GM18517 (cell line): Measurements from ENCODE around the gene FAR1.
"Not testable (repeated sequence)": the region's sequence is repeated elsewhere in the genome, so short reads cannot be mapped to it uniquely, and the experiment has no call there.

Experiments
- ATAC-seq: cut with Tn5 transposase; IDR thresholded peaks from one replicate; pipeline ENCODE4 v1.9.1; 2021; ENCODE audit warnings: mild to moderate bottlenecking, moderate library complexity; ENCODE audit not compliant: unreplicated experiment

The FAR1 gene, protein sequence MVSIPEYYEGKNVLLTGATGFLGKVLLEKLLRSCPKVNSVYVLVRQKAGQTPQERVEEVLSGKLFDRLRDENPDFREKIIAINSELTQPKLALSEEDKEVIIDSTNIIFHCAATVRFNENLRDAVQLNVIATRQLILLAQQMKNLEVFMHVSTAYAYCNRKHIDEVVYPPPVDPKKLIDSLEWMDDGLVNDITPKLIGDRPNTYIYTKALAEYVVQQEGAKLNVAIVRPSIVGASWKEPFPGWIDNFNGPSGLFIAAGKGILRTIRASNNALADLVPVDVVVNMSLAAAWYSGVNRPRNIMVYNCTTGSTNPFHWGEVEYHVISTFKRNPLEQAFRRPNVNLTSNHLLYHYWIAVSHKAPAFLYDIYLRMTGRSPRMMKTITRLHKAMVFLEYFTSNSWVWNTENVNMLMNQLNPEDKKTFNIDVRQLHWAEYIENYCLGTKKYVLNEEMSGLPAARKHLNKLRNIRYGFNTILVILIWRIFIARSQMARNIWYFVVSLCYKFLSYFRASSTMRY

DNA sequence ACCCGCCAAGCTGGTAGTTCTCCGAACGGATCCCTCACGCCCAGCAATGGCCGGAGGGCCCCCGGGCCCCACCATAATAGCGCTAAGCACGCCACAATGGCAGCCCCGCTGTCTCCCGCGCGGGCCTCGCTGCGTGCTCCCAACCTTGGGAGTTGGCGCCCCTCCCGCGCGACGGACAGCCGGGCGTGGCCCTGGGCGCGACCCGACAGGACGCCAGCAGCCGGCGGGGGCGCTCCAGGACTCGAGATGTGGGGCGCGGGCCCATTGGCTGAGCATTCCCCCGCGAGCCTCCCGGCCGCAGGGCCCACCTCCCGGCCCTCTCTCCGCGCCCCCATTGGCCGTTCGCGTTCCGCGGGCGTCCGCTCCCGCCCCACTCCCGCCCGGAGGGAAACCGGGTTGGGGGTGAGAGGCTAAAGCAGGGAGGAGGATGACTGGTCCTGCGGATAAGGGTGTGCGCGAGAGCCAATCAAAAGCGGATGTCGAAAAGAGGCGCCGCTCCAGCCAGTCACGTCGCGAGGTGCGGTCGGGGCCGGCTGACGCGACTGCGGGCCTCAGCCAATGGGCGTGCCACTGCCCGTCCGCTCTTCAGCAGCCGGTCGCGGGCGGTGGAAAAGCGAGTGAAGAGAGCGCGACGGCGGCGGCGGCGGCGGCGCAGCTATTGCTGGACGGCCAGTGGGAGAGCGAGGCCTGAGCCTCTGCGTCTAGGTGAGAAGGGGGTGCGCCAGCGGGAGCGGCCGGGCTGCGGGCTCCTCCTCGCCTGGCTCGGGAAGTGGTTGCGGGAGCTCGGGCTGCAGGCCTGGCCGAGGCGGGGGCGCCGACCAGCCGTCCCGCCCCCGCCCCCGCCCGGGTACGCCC, at the start of gene FAR1:
TSS of gene FAR1 (plus strand) at position 567 of the 855 bp plus-strand sequence. CDS start 26,098 bp downstream, outside the sequence.
- peak; percentile 90 for ATAC-seq

DNA sequence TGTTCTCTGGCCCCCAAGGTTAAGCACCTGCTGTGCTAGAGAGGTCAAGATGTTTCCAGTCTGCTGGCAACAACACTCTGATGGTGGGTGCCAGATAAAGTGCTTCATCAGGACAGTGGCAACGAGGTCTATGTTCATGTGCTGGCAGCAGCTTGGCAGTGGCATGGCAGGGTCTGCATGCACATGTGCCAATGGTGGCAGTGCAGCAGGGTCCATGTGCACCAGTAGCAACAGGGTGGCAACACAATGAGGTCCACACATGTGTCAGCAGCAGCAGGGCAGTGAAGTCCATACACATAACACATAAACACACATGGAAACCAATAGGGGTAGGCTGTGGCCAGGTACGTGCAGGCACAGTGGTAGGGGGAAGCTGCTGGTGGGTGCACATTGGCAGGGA, 48.4 kb upstream of the FAR1 start:
- ATAC-seq = no peak

DNA sequence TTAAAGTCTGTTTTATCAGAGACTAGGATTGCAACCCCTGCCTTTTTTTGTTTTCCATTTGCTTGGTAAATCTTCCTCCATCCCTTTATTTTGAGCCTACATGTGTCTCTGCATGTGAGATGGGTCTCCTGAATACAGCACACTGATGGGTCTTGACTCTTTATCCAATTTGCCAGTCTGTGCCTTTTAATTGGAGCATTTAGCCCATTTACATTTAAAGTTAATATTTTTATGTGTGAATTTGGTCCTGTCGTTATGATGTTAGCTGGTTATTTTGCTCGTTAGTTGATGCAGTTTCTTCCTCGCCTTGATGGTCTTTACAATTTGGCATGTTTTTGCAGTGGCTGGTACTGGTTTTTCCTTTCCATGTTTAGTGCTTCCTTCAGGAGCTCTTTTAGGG, 41.6 kb upstream of the FAR1 start:
- not testable (repeated sequence) for ATAC-seq

DNA sequence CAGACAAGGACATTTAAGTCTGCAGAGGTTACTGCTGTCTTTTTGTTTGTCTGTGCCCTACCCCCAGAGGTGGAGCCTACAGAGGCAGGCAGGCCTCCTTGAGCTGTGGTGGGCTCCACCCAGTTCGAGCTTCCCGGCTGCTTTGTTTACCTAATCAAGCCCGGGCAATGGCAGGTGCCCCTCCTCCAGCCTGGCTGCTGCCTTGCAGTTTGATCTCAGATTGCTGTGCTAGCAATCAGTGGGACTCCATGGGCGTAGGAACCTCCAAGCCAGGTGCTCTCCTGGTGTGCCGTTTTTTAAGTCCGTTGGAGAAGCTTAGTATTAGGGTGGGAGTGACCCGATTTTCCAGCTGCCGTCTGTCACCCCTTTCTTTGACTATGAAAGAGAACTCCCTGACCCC, 39.8 kb upstream of the FAR1 start:
- ATAC-seq = not testable (repeated sequence)

DNA sequence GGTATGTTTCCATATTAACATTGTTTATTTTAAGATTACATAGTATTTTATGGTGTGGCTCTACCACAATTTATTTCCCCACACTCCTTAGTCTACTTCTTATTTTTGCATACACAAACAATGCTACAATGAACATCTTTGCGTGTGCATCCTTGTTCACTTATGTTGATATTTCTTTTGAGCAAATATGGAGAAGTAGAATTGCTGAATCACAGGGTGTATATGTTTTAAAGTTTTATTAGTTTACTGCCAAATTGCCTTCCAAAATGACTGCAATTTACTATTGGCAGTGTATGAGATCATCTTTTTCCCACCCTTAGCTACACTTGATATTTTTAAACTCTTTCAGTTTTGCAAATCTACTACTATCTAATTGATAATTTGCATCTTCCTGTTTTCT, 38.7 kb upstream of the FAR1 start:
- ATAC-seq = no peak

DNA sequence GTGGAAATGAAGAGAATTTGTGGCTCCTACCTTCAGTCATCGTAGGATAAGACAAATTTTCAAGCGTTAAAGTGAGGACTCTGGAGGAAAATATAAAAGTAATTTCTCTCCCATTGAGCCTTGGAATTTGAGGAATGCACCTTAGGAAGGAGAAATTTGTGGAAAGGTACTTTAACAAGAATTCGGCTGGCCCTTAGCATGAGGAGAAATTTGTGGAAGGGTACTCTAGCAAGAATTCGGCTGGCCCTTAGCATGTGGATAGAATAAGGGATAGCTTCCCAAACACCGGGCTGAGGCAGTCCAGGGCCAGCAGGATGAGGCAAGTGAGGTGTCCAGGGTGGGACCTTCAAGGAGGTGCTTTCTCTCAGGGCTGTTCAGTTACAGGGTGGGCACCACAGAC, 33.2 kb upstream of the FAR1 start:
- no peak for ATAC-seq

DNA sequence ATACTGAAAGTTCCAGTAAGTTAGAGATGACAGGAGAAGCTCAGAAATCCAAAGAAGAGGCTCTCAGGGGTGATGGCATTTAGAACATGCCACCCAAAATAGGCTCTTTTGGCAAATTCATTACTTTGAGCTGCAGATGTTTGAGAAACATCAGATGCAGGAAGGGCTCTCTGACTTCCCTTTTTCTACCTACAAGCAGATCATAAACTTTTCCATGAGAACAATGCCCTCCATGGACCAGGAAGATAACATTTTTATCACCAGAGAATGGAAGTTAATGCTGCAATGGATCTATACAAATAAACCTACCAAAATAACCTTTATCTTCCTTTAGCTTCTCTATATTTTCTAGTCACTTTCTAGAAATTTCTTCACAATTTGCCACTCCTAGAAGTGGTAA, 32.7 kb upstream of the FAR1 start:
- ATAC-seq = no peak

DNA sequence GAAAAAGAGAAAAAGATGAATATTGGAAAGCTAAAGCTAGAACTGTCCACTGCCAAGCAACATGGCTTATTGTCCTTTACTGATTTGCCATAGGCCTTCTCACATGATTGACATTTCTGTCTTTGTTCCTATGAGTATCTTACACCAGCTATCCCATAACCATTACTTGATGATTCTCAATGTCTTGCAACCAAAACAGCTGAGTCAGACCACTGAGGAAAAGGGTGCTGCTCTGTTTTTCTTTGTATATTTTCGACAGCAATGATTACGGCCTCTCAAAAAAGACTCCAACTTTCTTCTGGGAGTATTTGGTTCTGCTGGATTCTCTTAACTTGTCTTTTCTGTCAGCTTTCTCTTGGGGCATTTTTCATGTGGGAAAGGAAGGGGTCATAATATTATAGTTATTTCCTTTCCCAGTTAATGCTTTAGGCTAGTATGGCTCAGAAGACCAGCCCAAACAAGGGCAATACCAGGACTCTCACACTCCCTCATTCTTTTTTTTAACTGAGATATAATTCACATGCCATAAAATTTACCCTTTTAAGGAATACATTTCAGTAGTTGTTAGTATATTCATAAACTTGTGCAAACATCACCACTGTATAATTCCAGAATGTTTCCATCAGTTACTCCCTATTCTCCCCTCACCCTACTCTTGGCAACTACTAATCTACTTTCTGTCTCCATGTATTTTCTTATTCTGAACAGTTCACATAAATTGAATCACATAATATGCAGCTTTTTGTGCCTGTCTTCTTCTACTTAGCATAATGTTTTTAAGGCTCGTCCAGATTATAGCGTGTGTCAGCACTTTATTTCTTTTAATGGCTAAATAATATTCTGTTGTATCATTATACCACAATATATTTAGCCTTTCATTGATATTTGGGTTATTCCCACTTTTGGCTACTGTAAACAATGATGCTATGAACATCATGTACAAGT, 31.1 kb upstream of the FAR1 start:
- ATAC-seq = no peak

DNA sequence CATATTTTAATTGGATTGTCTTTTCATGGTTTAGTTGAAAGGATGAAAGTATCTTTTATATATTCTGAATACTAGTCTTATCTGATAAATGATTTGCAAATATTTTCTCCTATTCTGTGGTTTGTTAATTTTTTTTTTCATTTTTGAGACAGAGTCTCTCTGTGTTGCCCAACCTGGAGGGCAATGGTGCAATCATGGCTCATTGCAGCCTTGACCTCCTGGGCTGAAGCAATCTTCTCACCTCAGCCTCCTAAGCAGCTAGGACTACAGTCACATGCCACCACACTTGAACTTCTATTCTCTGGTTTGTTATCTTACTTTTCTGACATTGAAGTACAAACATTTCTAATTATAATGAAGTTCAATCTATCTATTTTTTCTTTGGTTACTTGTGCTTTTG, 30.0 kb upstream of the FAR1 start:
- ATAC-seq = no peak

DNA sequence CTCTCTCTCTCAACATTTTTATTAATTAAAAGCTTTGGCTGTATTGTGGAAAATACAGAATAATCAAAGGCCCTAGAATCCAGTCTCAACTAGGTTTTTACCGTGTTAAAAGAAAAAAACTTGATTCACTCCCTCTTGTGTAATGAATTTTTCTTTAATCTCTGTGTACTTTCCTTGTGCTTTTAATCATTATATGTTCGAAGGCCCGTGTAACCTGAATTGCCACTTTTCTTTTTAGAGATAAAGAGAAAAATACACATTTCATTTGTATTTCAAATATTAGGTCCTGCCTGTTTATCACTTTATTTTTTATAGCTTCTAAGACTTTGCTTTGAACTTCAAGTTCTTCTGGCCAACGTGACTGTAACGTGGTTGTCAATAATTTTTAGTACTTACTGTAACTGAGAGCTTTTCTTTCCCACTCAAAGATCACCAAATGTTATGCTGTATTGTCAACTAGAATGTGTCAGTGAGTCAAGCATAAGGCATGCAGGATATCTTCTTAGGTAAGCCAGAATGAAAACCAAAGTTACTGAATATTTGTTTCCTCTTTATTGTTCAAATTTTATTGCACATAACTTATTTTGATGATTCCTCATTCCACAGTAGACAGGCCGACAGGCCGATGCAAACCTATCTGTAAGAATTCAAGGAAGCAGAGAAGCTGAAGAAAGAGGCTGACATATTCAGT, 23.3 kb upstream of the FAR1 start:
- no peak for ATAC-seq

DNA sequence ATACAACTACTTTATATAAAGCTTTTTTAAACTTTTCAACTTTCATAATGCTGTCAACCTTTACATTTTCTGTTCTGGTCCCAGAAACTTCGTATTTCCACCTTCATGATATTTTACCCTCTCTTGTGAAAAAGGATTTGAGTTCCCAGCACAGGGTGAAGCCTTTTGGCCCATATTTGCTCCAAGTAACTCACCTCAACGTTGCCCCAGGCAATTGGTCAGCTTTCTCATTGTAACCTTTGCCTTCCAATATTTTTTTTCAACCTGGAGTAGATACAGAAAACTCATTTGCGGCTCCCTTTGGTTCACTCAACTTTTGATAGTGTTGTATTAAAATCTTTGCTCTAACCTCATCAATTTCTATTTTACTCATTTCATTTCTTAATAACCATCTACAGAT, 21.1 kb upstream of the FAR1 start:
- no peak for ATAC-seq

DNA sequence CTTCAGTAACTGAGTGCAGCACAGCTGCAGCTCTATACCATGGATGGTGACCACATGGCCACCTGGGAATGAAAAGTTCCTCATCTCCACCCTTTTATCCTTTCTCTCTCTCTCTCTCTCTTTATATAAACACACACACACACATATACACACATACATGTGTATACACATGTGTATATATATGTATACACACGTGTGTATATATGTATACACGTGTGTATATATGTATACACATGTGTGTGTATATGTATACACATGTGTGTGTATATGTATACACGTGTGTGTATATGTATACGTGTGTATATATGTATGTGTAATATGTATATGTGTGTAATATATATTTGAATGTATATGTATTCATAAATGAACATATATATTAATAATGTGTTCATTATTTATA, 18.8 kb upstream of the FAR1 start:
- ATAC-seq = no peak

DNA sequence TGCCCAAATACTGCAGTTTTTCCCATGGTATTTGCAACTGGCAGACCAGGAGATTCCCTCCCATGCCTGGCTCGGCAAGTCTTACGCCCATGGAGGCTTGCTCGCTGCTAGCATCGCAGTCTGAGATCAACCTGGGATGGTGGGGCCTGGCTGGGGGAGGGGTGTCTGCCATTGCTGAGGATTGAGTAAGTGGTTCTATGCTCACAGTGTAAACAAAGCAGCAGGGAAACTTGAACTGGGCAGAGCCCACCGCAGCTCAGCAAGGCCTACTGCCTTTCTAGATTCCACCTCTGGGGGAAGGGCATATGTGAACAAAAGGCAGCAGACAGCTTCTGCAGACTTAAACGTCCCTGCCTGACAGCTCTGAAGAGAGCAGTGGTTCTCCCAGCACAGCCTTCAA, 17.0 kb upstream of the FAR1 start:
- ATAC-seq = not testable (repeated sequence)

DNA sequence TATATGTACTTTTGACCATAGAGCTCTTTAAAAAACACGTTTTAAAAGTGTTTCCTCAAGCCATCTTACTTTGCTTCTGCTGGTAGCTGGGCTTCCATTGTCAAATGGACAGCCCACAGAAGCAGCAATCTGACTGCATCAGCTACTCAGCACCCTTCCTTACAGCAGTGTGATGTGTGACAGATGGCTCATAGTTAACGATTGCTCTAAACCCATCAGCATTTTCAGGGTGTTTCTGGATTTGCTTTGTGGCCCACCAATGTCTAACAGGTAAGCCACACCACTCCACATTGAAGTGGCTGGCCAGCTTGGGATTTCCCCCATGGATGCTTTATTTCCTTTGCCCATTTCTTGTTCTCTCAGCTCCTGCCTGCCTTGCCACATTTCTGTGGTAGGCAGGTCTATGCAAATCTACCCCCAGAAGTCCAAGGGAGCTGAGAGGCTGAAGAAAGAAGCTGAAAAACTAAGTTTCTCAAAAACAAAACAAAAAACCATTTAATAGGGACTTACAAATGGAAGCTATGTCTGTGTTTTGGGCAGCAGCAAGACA, 7.3 kb upstream of the FAR1 start:
- ATAC-seq = no peak

DNA sequence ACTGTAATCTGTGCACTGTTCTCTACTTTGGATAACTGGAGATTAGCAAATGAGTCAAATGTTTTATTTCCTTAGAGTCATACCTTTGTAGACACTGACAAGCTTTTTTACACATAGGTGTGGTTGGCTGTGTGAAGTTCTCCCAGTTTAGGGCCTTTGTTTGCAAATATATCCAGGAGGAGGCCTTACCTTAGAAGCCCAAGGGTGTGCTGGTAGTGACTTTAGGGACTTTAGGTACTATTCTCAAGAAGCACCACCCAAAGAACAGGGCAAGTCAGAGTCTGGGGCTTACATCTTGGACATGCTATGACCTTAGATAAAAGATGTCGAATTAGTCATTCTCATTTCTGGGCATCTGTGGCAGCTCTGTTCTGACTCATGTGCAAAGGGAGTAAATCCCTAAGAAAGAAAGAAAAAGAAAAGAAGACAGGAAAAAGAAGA, 4.8 kb upstream of the FAR1 start:
- ATAC-seq = no peak

DNA sequence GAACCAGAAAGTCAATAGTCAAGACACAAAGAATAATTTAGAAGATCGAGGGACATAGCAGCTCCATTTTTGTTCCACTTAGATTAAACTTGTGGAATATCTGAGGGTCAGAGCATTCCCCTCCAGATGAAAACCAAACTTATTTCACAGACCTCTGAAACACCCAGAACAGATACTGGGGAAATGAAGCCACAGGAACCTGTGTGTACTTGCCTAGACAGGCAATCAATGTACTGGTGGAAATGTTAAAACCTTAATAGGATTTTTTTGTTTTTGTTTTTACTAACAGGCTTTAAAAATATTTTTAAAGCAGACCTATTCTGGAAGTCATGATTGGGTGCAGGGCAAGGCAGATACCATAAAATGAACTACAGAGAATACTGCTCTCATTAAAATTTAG, 4.1 kb upstream of the FAR1 start:
- ATAC-seq = no peak

DNA sequence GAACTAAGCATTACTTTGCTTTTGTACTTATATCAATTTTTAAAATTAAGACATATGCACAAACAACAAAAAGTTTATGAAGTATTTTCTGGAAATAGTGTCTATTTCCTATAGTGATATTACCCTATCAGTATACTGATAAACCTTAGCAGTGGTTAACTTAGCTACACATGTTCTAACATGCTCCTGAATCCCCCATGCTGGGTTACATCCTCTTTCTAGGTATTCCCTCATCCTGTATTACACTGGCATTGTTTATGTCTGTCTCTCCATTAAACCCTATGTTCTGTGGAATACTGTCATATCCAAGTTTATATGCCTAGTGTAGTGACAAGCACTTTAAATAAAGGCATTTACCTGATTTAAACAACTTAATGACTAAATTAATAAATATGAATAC, 1.8 kb upstream of the FAR1 start:
- no peak for ATAC-seq

DNA sequence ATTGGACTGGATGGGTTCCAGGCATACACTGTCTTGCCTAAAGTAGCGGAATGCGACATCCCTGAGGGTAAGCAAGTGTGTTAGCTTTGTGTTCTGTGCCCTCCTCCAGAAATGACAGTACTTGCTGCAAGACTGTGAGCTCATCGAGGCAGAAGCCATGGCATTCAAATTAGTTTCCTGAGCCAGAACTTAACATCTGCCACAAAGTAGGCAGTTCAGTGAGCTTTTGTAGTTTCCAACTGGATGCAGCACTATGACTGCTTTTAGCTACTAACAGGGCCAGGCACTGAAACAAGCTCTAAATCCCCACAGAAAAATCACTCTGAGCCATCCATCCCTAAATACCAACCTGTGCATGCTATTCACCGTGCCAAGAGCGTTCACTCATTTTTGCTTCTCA, 1.2 kb upstream of the FAR1 start:
- ATAC-seq = no peak

DNA sequence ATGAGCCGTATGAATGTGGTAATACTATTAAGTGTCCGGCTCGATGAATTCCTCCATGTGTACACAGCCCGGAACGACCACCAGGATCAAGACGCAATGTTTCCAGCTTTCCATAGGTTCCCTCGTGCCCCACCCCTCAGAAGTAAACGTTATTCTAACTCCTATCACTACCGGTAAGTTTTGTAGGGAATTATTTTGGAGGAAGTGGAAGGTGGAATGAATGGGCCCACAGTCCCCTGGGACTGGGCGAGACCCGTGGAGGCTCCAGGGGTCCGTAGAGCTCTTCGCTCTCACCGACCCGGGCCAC, 720 bp upstream of the FAR1 start:
- ATAC-seq = no peak

DNA sequence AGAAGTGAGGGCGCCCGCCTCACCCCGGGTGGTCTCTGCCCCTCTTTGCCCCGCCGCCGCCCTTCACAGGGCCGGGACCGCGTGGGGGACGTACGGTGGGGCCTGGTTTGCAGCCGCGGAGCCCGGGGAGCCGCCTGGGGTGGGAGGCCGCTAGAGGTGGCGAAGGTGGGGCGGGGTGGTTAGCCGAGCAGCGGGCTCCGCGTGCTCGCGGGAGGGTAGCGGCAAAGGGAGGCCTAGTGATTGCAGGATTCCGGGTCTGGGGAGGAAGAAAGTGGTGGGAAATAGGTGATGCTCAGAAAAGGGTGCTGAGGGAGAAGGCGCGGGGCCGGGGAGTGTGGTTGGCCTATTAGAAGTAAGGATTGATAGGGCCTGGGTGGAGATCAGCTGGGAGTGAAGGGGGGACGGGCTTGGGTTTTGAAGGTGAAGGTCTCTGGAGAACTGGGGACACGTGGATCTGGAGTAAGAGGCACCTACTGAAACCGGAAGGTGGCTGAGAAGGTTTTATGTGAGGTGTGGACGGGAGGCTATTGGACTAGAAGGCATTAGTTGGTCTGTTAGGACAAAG, 571 bp downstream of the FAR1 start:
- ATAC-seq = peak; percentile 2
